Testis (tissue), 2 donors: Measurements from ENCODE around the gene ANKRD11.

ENCODE experiments used
- CTCF ChIP-seq, 3 experiments: fragments of 450-650 bp in 2 of 3; fragments of 200-600 bp in 1 of 3; sonication (generic) in 1 of 3; IDR thresholded peaks; one replicate each; pipeline ENCODE4 v1.5.1; 2016 to 2019; ENCODE audit warnings: antibody characterized with exemption in 3 of 3, mild to moderate bottlenecking in 2 of 3, moderate library complexity in 1 of 3
- POLR2A ChIP-seq: fragments of 450-650 bp; IDR thresholded peaks from one replicate; pipeline ENCODE4 v1.6.1; 2017; ENCODE audit warnings: antibody characterized with exemption, mild to moderate bottlenecking, moderate library complexity

DNA sequence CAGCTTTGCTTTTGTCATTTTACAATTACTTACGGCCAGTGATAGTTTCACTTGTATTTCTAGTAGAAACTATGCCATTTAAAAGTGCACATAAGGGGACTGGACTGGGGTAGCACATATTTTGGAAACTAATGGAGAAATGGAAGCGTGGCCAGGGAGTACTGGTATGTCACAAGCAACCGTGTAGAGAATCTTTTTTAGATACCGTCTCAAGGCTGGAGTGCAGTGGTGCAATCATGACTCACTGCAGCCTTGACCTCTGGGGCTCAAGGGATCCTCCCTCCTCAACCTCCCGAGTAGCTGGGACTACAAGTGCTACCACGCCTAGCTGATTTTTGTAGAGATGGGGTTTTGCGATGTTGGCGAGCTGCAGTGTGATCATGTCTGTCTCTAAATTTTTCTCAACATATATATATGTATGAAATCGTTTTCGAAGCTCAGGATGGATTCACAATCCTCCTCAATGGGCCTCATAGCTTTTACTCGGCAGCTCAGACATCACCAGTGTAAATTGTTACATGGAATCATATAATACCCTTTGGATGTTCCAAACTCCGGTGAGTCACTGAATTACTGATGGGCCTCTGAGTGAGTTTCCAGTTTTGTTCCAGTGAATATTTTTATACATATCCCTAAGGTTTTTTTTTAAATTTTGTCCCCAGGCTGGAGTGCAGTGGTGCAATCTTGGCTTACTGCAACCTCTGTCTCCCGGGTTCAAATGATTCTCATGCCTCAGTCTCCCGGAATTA lies 221.2 kb downstream of the ANKRD11 start:
- TF ChIP-seq POLR2A = no peak
- TF ChIP-seq CTCF (IDR thresholded peaks at IDR 0.05) = no peak
